PFSK-1 (cell line): Measurements from ENCODE around the gene XDH.

Experiments used
- POLR2AphosphoS5 ChIP-seq: IDR thresholded peaks from 2 replicates; pipeline ENCODE4 v1.6.1; 2012; ENCODE audit warnings: low read depth, mild to moderate bottlenecking, control low read depth, low read length, moderate library complexity
- SIN3A ChIP-seq: IDR thresholded peaks from 2 replicates; pipeline ENCODE4 v1.6.1; 2012; ENCODE audit warnings: mild to moderate bottlenecking, low read length, moderate library complexity, borderline replicate concordance; ENCODE audit not compliant: insufficient read depth
- TAF1 ChIP-seq: IDR thresholded peaks from 2 replicates; pipeline ENCODE4 v1.6.1; 2012; ENCODE audit warnings: low read length, control low read depth, borderline replicate concordance; ENCODE audit not compliant: insufficient read depth
- TF ChIP-seq, protein P1 (sequence below), 2 experiments: IDR thresholded peaks; 2 replicates each; pipeline versions ENCODE4 v1.6.1 to v1.8.0; 2011 to 2012; ENCODE audit warnings: low read depth in 2 of 2, low read length in 2 of 2, control low read depth in 1 of 2, inconsistent platforms in 1 of 2, mild to moderate bottlenecking in 1 of 2, moderate library complexity in 1 of 2; ENCODE audit not compliant: insufficient read depth in 1 of 2

DNA sequence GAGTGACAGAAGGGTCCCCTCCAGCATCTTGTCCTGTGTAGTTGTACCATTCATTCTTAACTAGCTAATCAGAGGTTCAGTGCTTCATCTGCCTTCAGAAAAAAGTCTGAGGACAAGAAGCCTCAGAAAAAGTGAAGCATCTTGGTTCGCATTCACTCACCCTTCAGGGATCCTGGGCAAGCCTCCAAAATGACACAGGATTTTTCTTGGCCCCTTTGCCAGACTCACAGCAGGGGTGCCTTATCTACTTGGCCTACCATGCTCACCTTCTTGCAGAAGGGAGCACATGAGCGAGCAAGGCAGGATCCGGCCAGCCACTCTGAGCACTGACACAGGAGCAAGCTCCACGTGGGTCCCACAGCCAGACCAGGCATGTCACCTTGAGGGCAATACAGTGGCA, 43.1 kb upstream of the XDH start:
- no peak for TF ChIP-seq POLR2AphosphoS5
- no peak for TF ChIP-seq TAF1
- TF ChIP-seq SIN3A: no peak
- TF ChIP-seq, protein P1, sequence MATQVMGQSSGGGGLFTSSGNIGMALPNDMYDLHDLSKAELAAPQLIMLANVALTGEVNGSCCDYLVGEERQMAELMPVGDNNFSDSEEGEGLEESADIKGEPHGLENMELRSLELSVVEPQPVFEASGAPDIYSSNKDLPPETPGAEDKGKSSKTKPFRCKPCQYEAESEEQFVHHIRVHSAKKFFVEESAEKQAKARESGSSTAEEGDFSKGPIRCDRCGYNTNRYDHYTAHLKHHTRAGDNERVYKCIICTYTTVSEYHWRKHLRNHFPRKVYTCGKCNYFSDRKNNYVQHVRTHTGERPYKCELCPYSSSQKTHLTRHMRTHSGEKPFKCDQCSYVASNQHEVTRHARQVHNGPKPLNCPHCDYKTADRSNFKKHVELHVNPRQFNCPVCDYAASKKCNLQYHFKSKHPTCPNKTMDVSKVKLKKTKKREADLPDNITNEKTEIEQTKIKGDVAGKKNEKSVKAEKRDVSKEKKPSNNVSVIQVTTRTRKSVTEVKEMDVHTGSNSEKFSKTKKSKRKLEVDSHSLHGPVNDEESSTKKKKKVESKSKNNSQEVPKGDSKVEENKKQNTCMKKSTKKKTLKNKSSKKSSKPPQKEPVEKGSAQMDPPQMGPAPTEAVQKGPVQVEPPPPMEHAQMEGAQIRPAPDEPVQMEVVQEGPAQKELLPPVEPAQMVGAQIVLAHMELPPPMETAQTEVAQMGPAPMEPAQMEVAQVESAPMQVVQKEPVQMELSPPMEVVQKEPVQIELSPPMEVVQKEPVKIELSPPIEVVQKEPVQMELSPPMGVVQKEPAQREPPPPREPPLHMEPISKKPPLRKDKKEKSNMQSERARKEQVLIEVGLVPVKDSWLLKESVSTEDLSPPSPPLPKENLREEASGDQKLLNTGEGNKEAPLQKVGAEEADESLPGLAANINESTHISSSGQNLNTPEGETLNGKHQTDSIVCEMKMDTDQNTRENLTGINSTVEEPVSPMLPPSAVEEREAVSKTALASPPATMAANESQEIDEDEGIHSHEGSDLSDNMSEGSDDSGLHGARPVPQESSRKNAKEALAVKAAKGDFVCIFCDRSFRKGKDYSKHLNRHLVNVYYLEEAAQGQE (IDR thresholded peaks at IDR 0.05; ENCODE audit: insufficient read depth in 1 of 2, low read depth in 2 of 2, low read length in 2 of 2): no peak
